Fibroblast of the aortic adventitia (primary cell): ENCODE results near the gene HOXC11. TPM values are rescaled to one million over a fixed set of nuclear protein-coding genes. Genes with fewer than 3 reads are reported as not detected.

ENCODE experiments used
- DNase-seq: peaks from one replicate; pipeline ENCODE4 v3.0.0-alpha.2; 2010; ENCODE audit warnings: low read depth
- H3K4me3 ChIP-seq: 2 replicates; pipeline ENCODE4 v1.5.1; 2011; ENCODE audit warnings: low read depth, mild to moderate bottlenecking, control low read depth, low read length, moderate library complexity
- CTCF ChIP-seq: IDR thresholded peaks from 2 replicates; pipeline ENCODE4 v1.5.1; 2011; ENCODE audit warnings: mild to moderate bottlenecking, low read length, control low read depth, inconsistent platforms; ENCODE audit not compliant: insufficient read depth
- total RNA-seq: library from RNA; depleted of rRNA; stranded (reverse); fragments of >200 nt; gene quantifications from 2 replicates; pipeline ENCODE4 v1.2.3, GENCODE V29; 2012; ENCODE audit warnings: low replicate concordance

HOXC11 gene
- total RNA-seq, 1 donor: not detected

DNA sequence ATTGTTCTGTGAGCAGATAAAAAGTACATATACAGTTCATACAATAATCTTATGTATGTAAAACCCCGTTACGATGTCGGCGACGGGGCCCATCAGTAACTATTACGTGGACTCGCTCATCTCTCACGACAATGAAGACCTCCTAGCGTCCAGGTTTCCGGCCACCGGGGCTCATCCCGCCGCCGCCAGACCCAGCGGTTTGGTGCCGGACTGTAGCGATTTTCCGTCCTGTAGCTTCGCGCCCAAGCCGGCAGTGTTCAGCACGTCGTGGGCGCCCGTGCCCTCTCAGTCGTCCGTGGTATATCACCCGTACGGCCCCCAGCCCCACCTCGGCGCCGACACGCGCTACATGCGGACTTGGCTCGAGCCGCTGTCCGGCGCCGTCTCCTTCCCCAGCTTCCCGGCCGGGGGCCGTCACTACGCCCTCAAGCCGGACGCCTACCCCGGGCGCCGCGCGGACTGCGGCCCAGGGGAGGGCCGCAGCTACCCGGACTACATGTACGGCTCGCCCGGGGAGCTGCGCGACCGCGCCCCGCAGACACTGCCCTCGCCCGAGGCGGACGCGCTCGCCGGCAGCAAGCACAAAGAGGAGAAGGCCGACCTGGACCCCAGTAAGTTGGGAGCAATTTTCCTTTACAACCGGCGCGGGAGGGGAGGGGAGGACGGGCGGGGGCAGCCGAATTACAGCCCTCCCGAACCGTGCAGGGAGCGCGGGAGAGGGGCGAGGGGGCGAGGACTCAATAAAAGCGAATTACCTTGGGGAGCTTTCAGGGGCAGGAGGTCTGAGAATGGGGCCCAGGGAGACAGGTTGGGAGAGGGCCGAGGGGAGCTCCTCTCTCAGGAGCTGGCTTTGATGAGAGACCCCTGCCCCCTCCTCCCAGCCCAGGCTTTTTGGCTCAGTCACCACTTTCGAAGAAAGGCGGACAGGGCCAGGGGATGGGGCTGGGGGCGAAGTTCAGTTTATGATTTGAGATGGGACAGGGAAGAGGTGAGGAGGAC lies 27.5 kb downstream of the HOXC11 start, which contains the start of gene HOXC9:
TSS of gene HOXC9 (plus strand) at position 46 of the 999 bp plus-strand sequence. CDS start at position 74, 28 bp downstream.
- no peak for TF ChIP-seq CTCF
- H3K4me3 ChIP-seq: peak within 1 kb of the TSS; percentile 62
- DNase-seq: no peak

GRCh38 chr12:54001283-54002187 lies 28.6 kb downstream of the HOXC11 start:
- no peak for TF ChIP-seq CTCF
- no peak for DNase-seq
- H3K4me3 ChIP-seq: peak overlapping the region; percentile 62

- no peak overlapping the region for H3K4me3 ChIP-seq
- TF ChIP-seq CTCF: no peak
- no peak for DNase-seq
Measured at GRCh38 chr12:54002278-54002914, 29.5 kb downstream of the HOXC11 start.

DNA sequence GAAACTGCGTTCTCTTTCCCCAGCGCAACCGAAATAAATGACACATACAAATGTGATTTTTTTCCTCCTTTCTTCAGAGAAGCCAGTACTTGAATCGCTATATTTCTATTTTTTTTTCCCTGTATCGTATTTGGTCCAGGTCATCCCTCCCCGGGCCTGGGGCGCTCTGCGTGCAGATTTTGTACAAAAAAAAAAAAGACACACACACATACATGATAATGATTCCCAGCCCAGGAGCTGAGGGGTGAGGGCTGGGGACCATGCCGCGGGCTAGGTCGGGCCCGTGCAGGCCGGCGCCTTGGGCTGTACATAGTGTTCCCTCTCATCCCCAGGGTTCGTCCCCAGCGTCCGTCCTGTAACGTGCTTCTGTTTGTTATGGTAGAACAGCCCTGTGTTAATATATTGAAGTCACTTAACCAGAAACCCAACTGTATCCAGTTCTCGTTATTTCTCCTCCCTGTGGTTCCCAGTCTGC lies 30.0 kb downstream of the HOXC11 start:
- no peak for DNase-seq
- H3K4me3 ChIP-seq: no peak overlapping the region
- no peak for TF ChIP-seq CTCF

DNA sequence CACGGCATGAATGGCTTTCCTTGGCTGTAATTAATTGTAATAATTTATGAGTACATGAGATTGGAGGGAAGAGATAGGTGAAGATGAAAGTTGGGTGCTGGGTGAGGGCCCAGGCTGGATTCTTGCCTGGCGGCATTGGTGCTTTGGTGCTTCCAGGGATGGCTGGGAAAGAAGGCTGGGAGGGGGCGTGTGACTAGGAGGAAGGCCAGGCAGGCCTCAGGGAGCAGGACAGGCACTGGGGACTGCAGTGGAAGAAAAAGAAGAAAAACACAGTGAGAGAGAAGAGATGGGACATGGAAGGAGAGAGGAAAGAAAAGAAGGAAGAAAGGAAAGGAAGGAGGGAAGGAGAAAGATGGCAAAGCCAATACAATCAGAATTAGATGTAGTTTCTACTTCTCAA lies 30.7 kb downstream of the HOXC11 start:
- H3K4me3 ChIP-seq: no peak overlapping the region
- no peak for DNase-seq
- no peak for TF ChIP-seq CTCF

GRCh38 chr12:54004063-54004840 lies 31.3 kb downstream of the HOXC11 start:
- no peak for DNase-seq
- TF ChIP-seq CTCF: no peak
- no peak overlapping the region for H3K4me3 ChIP-seq
